ENCODE measurements around the gene FN3K. TPM values are rescaled to one million over a fixed set of nuclear protein-coding genes. Genes with fewer than 3 reads are reported as not detected.

FN3K gene
- total and polyA plus RNA-seq, 2 of the 13 experiments (the other 11 are each of a cell fraction or from before 2014, with no cell fraction given), result 3.5 to 12.2 TPM

GRCh38 chr17:82740906-82741759 lies 5.7 kb downstream of the FN3K start (continued):
- TF ChIP-seq ZFP36L2 (CRISPR knock-in tag; IDR thresholded peaks at IDR 0.05) (no peak), BCL3 (CRISPR knock-in tag; IDR thresholded peaks at IDR 0.05) (no peak), XRCC5 (optimal IDR thresholded peaks at IDR 0.05; ENCODE audit: low read length) (peak; percentile 40), TP53 (CRISPR knock-in tag; conservative IDR thresholded peaks at IDR 0.05) (peak; percentile 97), RFX3 (CRISPR knock-in tag; IDR thresholded peaks at IDR 0.05) (0 out of 2 replicates have a peak, but pooled peaks have one; percentile 40), ZNF768 (CRISPR knock-in tag; IDR thresholded peaks at IDR 0.05) (peak; percentile 42), LBX2 (CRISPR knock-in tag; IDR thresholded peaks at IDR 0.05; ENCODE audit: borderline replicate concordance) (no peak)
- TF ChIP-seq, protein P1, sequence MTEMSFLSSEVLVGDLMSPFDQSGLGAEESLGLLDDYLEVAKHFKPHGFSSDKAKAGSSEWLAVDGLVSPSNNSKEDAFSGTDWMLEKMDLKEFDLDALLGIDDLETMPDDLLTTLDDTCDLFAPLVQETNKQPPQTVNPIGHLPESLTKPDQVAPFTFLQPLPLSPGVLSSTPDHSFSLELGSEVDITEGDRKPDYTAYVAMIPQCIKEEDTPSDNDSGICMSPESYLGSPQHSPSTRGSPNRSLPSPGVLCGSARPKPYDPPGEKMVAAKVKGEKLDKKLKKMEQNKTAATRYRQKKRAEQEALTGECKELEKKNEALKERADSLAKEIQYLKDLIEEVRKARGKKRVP (CRISPR knock-in tag; IDR thresholded peaks at IDR 0.05), result peak in 1 of 2 experiments; percentile 68; a peak in 2 of 4 replicates
